ENCODE measurements around the gene STX4.

Gene STX4

DNA sequence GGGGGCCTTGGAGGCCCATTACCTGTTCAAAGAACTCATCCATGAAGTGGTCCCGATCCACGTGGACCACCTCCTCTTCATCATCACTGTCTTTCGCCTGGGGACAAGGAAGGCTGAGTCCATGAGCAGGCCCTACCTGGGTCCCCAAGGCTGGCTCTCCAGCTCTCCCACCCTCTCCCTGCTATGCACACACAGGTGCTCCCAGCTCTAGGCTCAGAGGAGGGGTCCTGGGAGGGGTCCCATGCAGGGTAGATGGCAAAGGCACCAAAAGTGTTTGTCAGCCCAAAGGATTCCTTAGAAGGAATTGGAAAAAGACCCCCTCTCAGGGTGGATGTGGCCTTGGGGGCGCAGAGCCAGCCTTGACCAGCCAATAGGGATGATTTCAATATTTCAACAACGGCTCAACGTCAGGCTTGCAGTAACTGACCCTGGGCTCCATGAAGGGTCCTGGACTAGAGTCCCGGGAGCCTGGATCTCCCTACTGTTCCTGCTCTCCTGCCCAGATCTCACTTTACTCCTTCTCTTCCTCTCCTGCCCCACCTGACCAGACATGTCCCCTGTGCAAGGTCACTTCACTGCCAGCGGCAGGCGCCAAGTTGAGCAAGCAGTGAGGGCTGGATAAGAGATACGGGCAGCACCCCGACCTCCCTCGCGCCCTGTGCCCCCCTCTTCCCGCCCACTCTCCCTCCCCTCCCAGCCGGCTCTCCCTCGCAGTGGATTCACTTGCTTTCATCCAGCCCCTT, 31.7 kb upstream of the STX4 start:
- no peak overlapping the region for H3K27ac ChIP-seq
- TF ChIP-seq, protein P1, sequence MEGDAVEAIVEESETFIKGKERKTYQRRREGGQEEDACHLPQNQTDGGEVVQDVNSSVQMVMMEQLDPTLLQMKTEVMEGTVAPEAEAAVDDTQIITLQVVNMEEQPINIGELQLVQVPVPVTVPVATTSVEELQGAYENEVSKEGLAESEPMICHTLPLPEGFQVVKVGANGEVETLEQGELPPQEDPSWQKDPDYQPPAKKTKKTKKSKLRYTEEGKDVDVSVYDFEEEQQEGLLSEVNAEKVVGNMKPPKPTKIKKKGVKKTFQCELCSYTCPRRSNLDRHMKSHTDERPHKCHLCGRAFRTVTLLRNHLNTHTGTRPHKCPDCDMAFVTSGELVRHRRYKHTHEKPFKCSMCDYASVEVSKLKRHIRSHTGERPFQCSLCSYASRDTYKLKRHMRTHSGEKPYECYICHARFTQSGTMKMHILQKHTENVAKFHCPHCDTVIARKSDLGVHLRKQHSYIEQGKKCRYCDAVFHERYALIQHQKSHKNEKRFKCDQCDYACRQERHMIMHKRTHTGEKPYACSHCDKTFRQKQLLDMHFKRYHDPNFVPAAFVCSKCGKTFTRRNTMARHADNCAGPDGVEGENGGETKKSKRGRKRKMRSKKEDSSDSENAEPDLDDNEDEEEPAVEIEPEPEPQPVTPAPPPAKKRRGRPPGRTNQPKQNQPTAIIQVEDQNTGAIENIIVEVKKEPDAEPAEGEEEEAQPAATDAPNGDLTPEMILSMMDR (conservative IDR thresholded peaks at IDR 0.05) = no peak
- TF ChIP-seq ZFX (IDR thresholded peaks at IDR 0.05) = no peak

DNA sequence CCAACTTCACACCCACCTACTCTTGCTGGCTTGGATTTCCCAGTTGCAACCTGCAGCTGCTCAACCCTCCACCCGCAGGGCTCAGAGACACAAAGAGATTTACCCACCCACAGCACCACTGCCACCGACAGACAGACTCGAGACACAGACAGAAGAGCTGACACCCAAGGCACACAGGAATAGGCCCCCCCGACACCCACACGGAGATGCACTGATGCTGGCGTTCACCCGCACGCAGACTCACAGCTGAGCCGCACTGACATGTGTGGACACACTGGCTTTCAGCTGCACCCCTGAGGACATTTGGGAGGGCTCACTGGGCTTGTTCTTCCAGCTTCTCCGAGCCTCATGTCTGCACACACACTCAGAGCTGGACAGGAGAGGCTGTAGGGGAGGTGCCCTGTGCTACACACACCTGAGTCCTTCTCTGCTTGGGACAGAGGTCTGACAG, 31.1 kb upstream of the STX4 start:
- no peak overlapping the region for H3K27ac ChIP-seq
- no peak for TF ChIP-seq ZFX (IDR thresholded peaks at IDR 0.05)
- TF ChIP-seq, protein P1 (conservative IDR thresholded peaks at IDR 0.05) = no peak

DNA sequence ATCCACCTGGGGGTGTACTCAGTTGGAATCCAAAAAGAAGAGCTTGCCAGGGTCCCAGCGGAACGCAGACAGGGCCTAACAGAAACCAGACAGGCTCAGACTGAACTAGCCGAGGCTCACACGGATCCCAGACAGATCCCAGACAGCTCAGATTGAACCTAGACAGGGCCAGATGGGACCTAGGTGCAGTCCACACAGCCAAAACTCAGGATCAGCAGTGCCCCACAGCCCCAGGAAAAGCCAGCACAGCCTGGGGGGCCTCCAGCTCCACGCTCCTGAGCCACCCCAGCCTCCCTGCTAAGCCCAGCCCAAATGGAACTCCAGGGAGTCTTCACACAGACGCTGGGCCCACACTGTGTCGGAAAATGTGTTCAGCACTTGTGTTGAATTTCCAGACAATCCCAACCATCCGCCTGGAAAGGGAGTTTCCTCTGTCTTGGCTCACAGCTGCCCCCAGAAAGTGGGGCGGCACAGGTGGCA, 30.5 kb upstream of the STX4 start:
- TF ChIP-seq ZFX (IDR thresholded peaks at IDR 0.05) = no peak
- TF ChIP-seq, protein P1 (conservative IDR thresholded peaks at IDR 0.05) = no peak
- no peak overlapping the region for H3K27ac ChIP-seq

DNA sequence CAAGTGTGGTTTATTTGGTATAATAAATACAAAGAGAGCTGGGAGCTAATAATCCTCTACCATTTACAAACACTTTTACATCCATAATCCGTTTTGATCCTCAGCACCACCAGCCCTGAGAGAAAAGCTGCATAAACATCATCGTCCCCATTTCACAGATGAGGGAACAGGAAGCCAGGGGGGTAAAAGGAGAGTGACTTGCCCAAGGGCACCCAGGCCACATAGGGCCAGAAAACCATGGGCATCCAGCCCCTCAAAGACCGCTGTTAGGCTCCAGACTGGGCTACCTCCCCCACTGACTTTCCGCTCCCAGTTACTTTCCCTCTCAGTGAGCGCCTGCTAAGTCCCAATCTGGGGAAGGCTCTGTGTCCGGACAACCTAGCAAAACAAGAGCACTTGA, 29.6 kb upstream of the STX4 start:
- TF ChIP-seq, protein P1 (conservative IDR thresholded peaks at IDR 0.05) = no peak
- no peak for TF ChIP-seq ZFX (IDR thresholded peaks at IDR 0.05)
- no peak overlapping the region for H3K27ac ChIP-seq

DNA sequence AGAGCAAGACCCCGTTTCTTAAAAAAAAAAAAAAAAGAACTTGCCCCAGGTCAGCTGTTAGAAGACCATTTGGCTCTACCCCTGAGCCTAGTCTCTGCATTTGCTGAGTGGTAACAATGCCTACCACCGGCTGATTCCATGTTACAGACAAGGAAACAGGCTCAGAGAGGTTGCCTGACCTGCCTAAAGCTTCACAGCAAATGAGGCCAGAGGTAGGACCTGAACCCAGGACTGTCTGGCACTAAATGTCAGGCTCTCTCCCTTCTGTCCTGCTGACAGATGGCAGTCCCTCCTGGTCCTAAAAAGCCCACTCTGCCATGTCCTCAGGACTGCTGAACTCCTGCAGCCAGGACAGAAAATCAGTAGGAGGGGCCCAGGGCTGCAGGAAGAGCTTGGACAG, 28.7 kb upstream of the STX4 start:
- no peak overlapping the region for H3K27ac ChIP-seq
- no peak for TF ChIP-seq ZFX (IDR thresholded peaks at IDR 0.05)

DNA sequence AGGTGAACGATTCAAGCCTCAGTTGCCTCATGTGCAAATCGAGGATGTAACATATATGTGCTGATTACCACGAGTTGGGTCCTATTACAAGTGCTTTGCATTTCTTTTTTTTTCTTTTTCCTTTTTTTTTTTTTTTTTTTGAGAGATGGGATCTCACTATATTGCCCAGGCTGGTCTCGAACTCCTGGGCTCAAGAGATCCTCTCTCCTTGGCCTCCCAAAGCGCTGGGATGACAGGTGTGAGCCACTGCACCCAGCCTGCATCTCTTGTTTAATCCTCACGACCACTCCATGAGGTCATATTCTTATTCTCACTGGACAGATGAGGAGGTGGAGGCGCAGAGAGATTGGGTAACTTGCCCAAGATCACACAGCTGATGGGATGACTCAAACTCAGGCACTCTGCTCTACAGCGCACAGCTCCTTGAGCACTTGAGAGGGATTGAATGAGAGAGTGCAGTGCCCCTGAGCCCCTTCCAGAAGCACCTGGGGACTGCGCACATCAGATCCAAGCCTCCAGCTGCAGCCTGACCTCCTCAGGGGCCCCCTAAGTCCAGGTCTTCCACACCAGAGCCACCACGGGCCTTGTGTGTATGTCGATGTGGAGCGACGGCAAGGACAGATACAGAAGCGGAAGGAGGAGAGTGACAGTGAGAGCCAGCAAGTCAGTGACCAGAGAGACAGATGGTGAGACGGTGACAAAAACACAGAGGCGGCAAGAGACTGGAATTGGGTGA, 27.8 kb upstream of the STX4 start:
- H3K27ac ChIP-seq = no peak overlapping the region
- no peak for TF ChIP-seq ZFX (IDR thresholded peaks at IDR 0.05)
- TF ChIP-seq, protein P1 (conservative IDR thresholded peaks at IDR 0.05) = no peak

DNA sequence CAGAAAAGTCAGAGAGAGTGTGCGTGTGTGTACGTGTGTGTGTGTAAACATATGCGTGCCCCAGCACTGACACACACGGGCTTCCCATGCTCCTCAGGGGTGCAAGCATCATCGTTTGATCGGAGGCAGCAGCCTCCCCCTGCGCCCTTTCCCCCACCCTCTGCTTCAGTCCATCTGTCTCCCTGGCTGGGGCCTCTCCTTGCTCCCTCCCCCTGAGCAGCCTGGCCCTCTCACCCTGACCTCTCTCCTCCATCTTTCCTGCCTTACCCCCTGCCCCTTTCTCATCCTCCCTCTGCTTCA, 27.3 kb upstream of the STX4 start:
- no peak for TF ChIP-seq ZFX (IDR thresholded peaks at IDR 0.05)

DNA sequence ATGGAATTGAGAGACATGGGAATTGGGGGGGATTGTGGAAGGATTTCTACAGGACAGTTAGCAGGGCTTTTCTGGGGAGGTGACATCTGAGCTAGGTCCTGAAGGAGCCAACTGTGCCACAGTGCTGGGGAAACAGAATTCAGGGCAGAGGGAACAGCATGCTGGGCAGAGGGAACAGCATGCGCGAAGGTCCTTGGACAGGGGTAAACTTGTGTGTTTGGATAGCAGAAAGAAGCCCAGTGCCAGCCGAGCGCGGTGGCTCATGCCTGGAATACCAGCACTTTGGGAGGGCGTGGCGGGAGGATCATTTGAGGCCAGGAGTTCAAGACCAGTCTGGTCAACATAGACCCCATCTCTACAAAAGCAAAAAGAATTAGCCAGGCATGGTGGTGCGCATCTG, 26.8 kb upstream of the STX4 start:
- TF ChIP-seq ZFX (IDR thresholded peaks at IDR 0.05) = no peak
- TF ChIP-seq, protein P1 (conservative IDR thresholded peaks at IDR 0.05) = no peak
- no peak overlapping the region for H3K27ac ChIP-seq

More for the DNA sequence above, 27.3 kb upstream of the STX4 start:
- H3K27ac ChIP-seq = no peak overlapping the region
